Neural crest cell (in vitro differentiated cells): ENCODE data around the gene PTPRM. TPM values are rescaled to one million over a fixed set of nuclear protein-coding genes. Genes with fewer than 3 reads are reported as not detected.

Source experiments
- DNase-seq: peaks from one replicate; pipeline ENCODE4 v3.0.0; 2021; ENCODE audit warnings: low read depth, mixed read lengths, low spot score
- H3K27ac Mint-ChIP-seq: one replicate; pipeline ENCODE4 v1.8.0; 2021; ENCODE audit warnings: mild to moderate bottlenecking, mixed read lengths; ENCODE audit not compliant: unreplicated experiment
- H3K27me3 Mint-ChIP-seq: 2 replicates; pipeline ENCODE4 v1.8.0; 2021; ENCODE audit warnings: low read depth, mild to moderate bottlenecking, mixed read lengths
- H3K36me3 Mint-ChIP-seq: 2 replicates; pipeline ENCODE4 v1.8.0; 2021; ENCODE audit warnings: low read depth, mild to moderate bottlenecking, mixed read lengths
- H3K4me1 Mint-ChIP-seq: 2 replicates; pipeline ENCODE4 v1.8.0; 2021; ENCODE audit warnings: mixed read lengths
- H3K4me3 Mint-ChIP-seq: one replicate; pipeline ENCODE4 v1.8.0; 2021; ENCODE audit warnings: mild to moderate bottlenecking, mixed read lengths
- H3K9me3 Mint-ChIP-seq: 2 replicates; pipeline ENCODE4 v1.8.0; 2021; ENCODE audit warnings: mixed read lengths
- CTCF ChIP-seq: fragments of 200-600 bp; sonication (generic); conservative IDR thresholded peaks from 2 replicates; pipeline ENCODE4 v1.5.0; 2021; ENCODE audit warnings: antibody characterized with exemption, mild to moderate bottlenecking
- total RNA-seq: library from RNA; stranded (reverse); gene quantifications from 2 replicates; pipeline ENCODE4 v1.2.1, GENCODE V29; 2021

PTPRM gene
- total RNA-seq, 1 donor from 2014 or later = 7.7 TPM

- peak; percentile 49 for TF ChIP-seq CTCF
- peak; percentile 38 for DNase-seq
- Mint-ChIP-seq H3K4me1 (peaks cover 5% of the 10 kb centered on the region), H3K4me3 (no peak overlapping the region), H3K9me3 (no peaks in the 10 kb centered on the region), H3K27ac (no peak overlapping the region), H3K36me3 (no peaks in the 10 kb centered on the region), H3K27me3 (no peaks in the 10 kb centered on the region)
Observed at GRCh38 chr18:8426401-8426800, 859.3 kb downstream of the PTPRM start.

GRCh38 chr18:8427339-8427738 is 860.2 kb downstream of the PTPRM start:
- H3K27ac Mint-ChIP-seq = no peak overlapping the region
- no peaks in the 10 kb centered on the region for H3K27me3 Mint-ChIP-seq
- H3K36me3 Mint-ChIP-seq = no peaks in the 10 kb centered on the region
- no peak for TF ChIP-seq CTCF
- DNase-seq = no peak
- no peaks in the 10 kb centered on the region for H3K9me3 Mint-ChIP-seq
- H3K4me3 Mint-ChIP-seq = no peak overlapping the region
- H3K4me1 Mint-ChIP-seq = peaks cover 5% of the 10 kb centered on the region

- DNase-seq = no peak
- Mint-ChIP-seq H3K9me3 (no peaks in the 10 kb centered on the region), H3K27me3 (no peaks in the 10 kb centered on the region)
Observed at GRCh38 chr18:8428951-8429350, 861.8 kb downstream of the PTPRM start.

GRCh38 chr18:8431036-8431435 is 863.9 kb downstream of the PTPRM start:
- H3K9me3 Mint-ChIP-seq = no peaks in the 10 kb centered on the region
- no peaks in the 10 kb centered on the region for H3K4me1 Mint-ChIP-seq
- no peak for TF ChIP-seq CTCF
- DNase-seq = no peak
- H3K4me3 Mint-ChIP-seq = no peak overlapping the region
- no peaks in the 10 kb centered on the region for H3K27me3 Mint-ChIP-seq
- no peak overlapping the region for H3K27ac Mint-ChIP-seq
- no peaks in the 10 kb centered on the region for H3K36me3 Mint-ChIP-seq

More at GRCh38 chr18:8428951-8429350, 861.8 kb downstream of the PTPRM start:
- H3K4me1 Mint-ChIP-seq = peaks cover 5% of the 10 kb centered on the region
- H3K4me3 Mint-ChIP-seq = no peak overlapping the region
- no peak overlapping the region for H3K27ac Mint-ChIP-seq
- TF ChIP-seq CTCF = no peak
- H3K36me3 Mint-ChIP-seq = no peaks in the 10 kb centered on the region

GRCh38 chr18:8433323-8433722 is 866.2 kb downstream of the PTPRM start:
- TF ChIP-seq CTCF = no peak
- Mint-ChIP-seq H3K27ac (no peak overlapping the region), H3K27me3 (no peaks in the 10 kb centered on the region), H3K4me1 (no peaks in the 10 kb centered on the region), H3K4me3 (no peak overlapping the region), H3K36me3 (no peaks in the 10 kb centered on the region), H3K9me3 (no peaks in the 10 kb centered on the region)
- no peak for DNase-seq

GRCh38 chr18:8433771-8434170 is 866.7 kb downstream of the PTPRM start:
- Mint-ChIP-seq H3K27ac (no peak overlapping the region), H3K9me3 (no peaks in the 10 kb centered on the region), H3K27me3 (no peaks in the 10 kb centered on the region), H3K4me3 (no peak overlapping the region), H3K36me3 (no peaks in the 10 kb centered on the region), H3K4me1 (no peaks in the 10 kb centered on the region)
- TF ChIP-seq CTCF = no peak
- no peak for DNase-seq
